M059J (cell line): ENCODE measurements around the gene DPP8. TPM values are rescaled to one million over a fixed set of nuclear protein-coding genes. Genes with fewer than 3 reads are reported as not detected.
"Not testable (repeated sequence)": the region's sequence is repeated elsewhere in the genome, so short reads cannot be mapped to it uniquely, and the experiment has no call there.

Source experiments
- DNase-seq: peaks from one replicate; pipeline ENCODE4 v3.0.0-alpha.2; 2012; ENCODE audit warnings: low read depth
- total RNA-seq: library from RNA; depleted of rRNA; stranded (reverse); fragments of >200 nt; shearing (Covaris generic); gene quantifications from 2 replicates; pipeline ENCODE4 v1.2.3, GENCODE V29; 2014; rRNA removed

Gene DPP8
- total RNA-seq, 1 experiment from 2014 or later, result 29.2 TPM

GRCh38 chr15:65405791-65406423 lies 111.6 kb downstream of the DPP8 start:
- no peak for DNase-seq

- DNase-seq, result no peak
Measured at GRCh38 chr15:65404186-65404872, 113.2 kb downstream of the DPP8 start.

- no peak for DNase-seq
Measured at GRCh38 chr15:65402961-65403360, 114.5 kb downstream of the DPP8 start.

GRCh38 chr15:65401611-65402240 lies 115.8 kb downstream of the DPP8 start:
- DNase-seq, result no peak

- peak; percentile 61 for DNase-seq
Measured at GRCh38 chr15:65400760-65401610, 116.5 kb downstream of the DPP8 start.

GRCh38 chr15:65399997-65400396 lies 117.5 kb downstream of the DPP8 start:
- no peak for DNase-seq

- DNase-seq, result no peak
Measured at GRCh38 chr15:65399001-65399706, 118.3 kb downstream of the DPP8 start.

GRCh38 chr15:65398486-65398885 lies 119.0 kb downstream of the DPP8 start:
- DNase-seq, result not testable (repeated sequence)

GRCh38 chr15:65396965-65397317 lies 120.5 kb downstream of the DPP8 start:
- DNase-seq, result no peak

GRCh38 chr15:65396283-65396964 lies 121.1 kb downstream of the DPP8 start:
- no peak for DNase-seq

GRCh38 chr15:65395567-65396202 lies 121.8 kb downstream of the DPP8 start:
- DNase-seq, result no peak

GRCh38 chr15:65394936-65395335 lies 122.6 kb downstream of the DPP8 start:
- no peak for DNase-seq

GRCh38 chr15:65394280-65394789 lies 123.2 kb downstream of the DPP8 start:
- no peak for DNase-seq

- no peak for DNase-seq
Measured at GRCh38 chr15:65393557-65393956, 123.9 kb downstream of the DPP8 start.

- no peak for DNase-seq
Measured at GRCh38 chr15:65393091-65393490, 124.4 kb downstream of the DPP8 start.

Other genes with a start within 250 kb of the DPP8 start
- gene PARP16, start 230.8 kb downstream of the DPP8 start, total RNA-seq, result 7.1 and 14.8 TPM in 2 replicates
- not detected in 2 replicates for gene RNU5A-1, start 221.6 kb downstream of the DPP8 start, total RNA-seq
- not detected in 2 replicates for gene RNU5B-1, start 213.0 kb downstream of the DPP8 start, total RNA-seq
- gene IGDCC3, start 139.7 kb downstream of the DPP8 start, total RNA-seq, result not detected in 2 replicates
- 0.10 and 0.15 TPM in 2 replicates for gene IGDCC4, start 94.7 kb downstream of the DPP8 start, total RNA-seq
- gene HACD3, start 12.8 kb upstream of the DPP8 start, total RNA-seq, result 104 and 120 TPM in 2 replicates
- 35.9 and 55.3 TPM in 2 replicates for gene INTS14, start 93.4 kb upstream of the DPP8 start, total RNA-seq
- gene SLC24A1, start 104.2 kb upstream of the DPP8 start, total RNA-seq, result 2.1 and 2.9 TPM in 2 replicates